Esophagus muscularis mucosa (tissue), 3 donors: ENCODE results near the gene PEX6.

Source experiments
- CTCF ChIP-seq, 3 experiments: fragments of 200-600 bp in 2 of 3; fragments of 450-650 bp in 1 of 3; sonication (generic) in 2 of 3; IDR thresholded peaks; one replicate each; pipeline ENCODE4 v1.5.1; 2017 to 2019; ENCODE audit warnings: antibody characterized with exemption in 3 of 3, mild to moderate bottlenecking in 2 of 3, moderate library complexity in 1 of 3
- POLR2A ChIP-seq: fragments of 450-650 bp; IDR thresholded peaks from one replicate; pipeline ENCODE4 v1.6.1; 2017; ENCODE audit warnings: antibody characterized with exemption, moderate library complexity, mild to moderate bottlenecking, low read depth

- TF ChIP-seq POLR2A: no peak
- TF ChIP-seq CTCF (IDR thresholded peaks at IDR 0.05): no peak
Measured at GRCh38 chr6:42968783-42969182, 10.2 kb downstream of the PEX6 start.
